Mesendoderm (in vitro differentiated cells): ENCODE measurements around the gene SLC4A1AP.
"Not testable (repeated sequence)": the region's sequence is repeated elsewhere in the genome, so short reads cannot be mapped to it uniquely, and the experiment has no call there.

Experiments used
- DNase-seq: peaks from one replicate; pipeline ENCODE4 v3.0.0; 2013
- H2AK5ac ChIP-seq: 2 replicates; pipeline ENCODE4 v1.6.1; 2013; ENCODE audit warnings: low read length, inconsistent platforms
- H2BK120ac ChIP-seq: 2 replicates; pipeline ENCODE4 v1.6.1; 2013; ENCODE audit warnings: low read depth, mild to moderate bottlenecking, low read length, moderate library complexity, mixed read lengths
- H2BK15ac ChIP-seq: replicated peaks from 2 replicates; pipeline ENCODE4 v1.6.1; 2013; ENCODE audit warnings: low read depth, mild to moderate bottlenecking, moderate library complexity
- H2BK5ac ChIP-seq: 2 replicates; pipeline ENCODE4 v1.6.1; 2013; ENCODE audit warnings: low read length, inconsistent platforms
- H3K18ac ChIP-seq: 2 replicates; pipeline ENCODE4 v1.6.1; 2013; ENCODE audit warnings: mild to moderate bottlenecking, low read length, mixed read lengths
- H3K23ac ChIP-seq: one replicate; pipeline ENCODE4 v1.6.1; 2013; ENCODE audit warnings: low read length
- H3K27ac ChIP-seq: 2 replicates; pipeline ENCODE4 v1.5.1; 2013; ENCODE audit warnings: low read depth, mild to moderate bottlenecking, inconsistent platforms, low read length, moderate library complexity
- H3K27me3 ChIP-seq: 2 replicates; pipeline ENCODE4 v1.6.1; 2013; ENCODE audit warnings: low read length, control low read depth, mild to moderate bottlenecking, inconsistent platforms; ENCODE audit not compliant: insufficient read depth, poor library complexity
- H3K36me3 ChIP-seq: 2 replicates; pipeline ENCODE4 v1.6.1; 2013; ENCODE audit warnings: low read length, inconsistent platforms; ENCODE audit not compliant: control insufficient read depth, insufficient read depth
- H3K4ac ChIP-seq: one replicate; pipeline ENCODE4 v1.6.1; 2013; ENCODE audit warnings: low read depth, mild to moderate bottlenecking, low read length, moderate library complexity
- H3K4me1 ChIP-seq: 2 replicates; pipeline ENCODE4 v1.6.1; 2013; ENCODE audit warnings: low read depth, low read length, inconsistent platforms; ENCODE audit not compliant: control insufficient read depth
- H3K4me2 ChIP-seq: 2 replicates; pipeline ENCODE4 v1.6.1; 2013; ENCODE audit warnings: low read length
- H3K4me3 ChIP-seq: 2 replicates; pipeline ENCODE4 v1.5.1; 2013; ENCODE audit warnings: mild to moderate bottlenecking, low read length
- H3K56ac ChIP-seq: one replicate; pipeline ENCODE4 v1.6.1; 2013; ENCODE audit warnings: low read length
- H3K79me1 ChIP-seq: 2 replicates; pipeline ENCODE4 v1.6.1; 2013; ENCODE audit warnings: low read length, inconsistent platforms
- H3K79me2 ChIP-seq: 2 replicates; pipeline ENCODE4 v1.6.1; 2013; ENCODE audit warnings: mild to moderate bottlenecking, low read length; ENCODE audit not compliant: control insufficient read depth, insufficient read depth
- H3K9ac ChIP-seq: 2 replicates; pipeline ENCODE4 v1.6.1; 2013; ENCODE audit warnings: low read length, inconsistent platforms
- H4K5ac ChIP-seq: one replicate; pipeline ENCODE4 v1.6.1; 2013; ENCODE audit warnings: low read length
- H4K8ac ChIP-seq: one replicate; pipeline ENCODE4 v1.6.1; 2013; ENCODE audit warnings: low read depth, mild to moderate bottlenecking, control low read depth, low read length, moderate library complexity
- WGBS: extraction: QIAGEN DNeasy Blood & Tissue Kit; methylation state at CpG from one replicate; pipeline ENCODE4 v1.1.7; 2013; ENCODE audit warnings: low lambda C conversion rate, missing lambda C conversion rate; ENCODE audit not compliant: insufficient coverage; ENCODE audit errors: extremely low coverage; 5-methylcytosine and 5-hydroxymethylcytosine counted together

Gene SLC4A1AP

DNA sequence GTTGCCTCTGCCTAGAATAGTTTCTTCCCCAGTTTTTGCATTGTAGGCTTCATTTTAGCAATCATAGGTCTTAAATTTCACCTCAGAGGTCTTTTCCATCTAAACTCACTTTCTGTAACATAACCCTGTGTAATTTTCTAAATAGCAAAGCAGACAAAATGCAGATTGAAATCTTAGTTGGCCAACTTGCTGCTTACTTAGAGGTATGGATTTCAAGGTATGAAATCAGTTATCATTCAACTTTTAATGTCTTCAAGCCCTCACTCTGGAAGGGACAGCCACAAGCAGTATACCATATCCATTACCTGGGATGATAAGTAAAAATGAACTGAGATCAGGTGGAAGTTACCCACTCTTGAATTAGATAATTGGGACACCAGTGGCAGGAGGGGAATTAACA, 38.7 kb upstream of the SLC4A1AP start:
- no peak overlapping the region for H4K5ac ChIP-seq
- H3K36me3 ChIP-seq = peaks cover 3% of the 10 kb centered on the region
- H3K27me3 ChIP-seq = no peaks in the 10 kb centered on the region
- no peak overlapping the region for H3K4me2 ChIP-seq
- no peak overlapping the region for H3K4ac ChIP-seq
- no peak overlapping the region for H4K8ac ChIP-seq
- no peak overlapping the region for H2BK15ac ChIP-seq
- no peak overlapping the region for H3K56ac ChIP-seq
- H3K4me1 ChIP-seq = peaks cover 3% of the 10 kb centered on the region
- DNase-seq = no peak
- no peak overlapping the region for H2AK5ac ChIP-seq
- no peak overlapping the region for H2BK5ac ChIP-seq
- peaks cover 6% of the 10 kb centered on the region for H3K79me2 ChIP-seq
- H3K23ac ChIP-seq = no peak overlapping the region
- no peak overlapping the region for H3K27ac ChIP-seq
- H3K4me3 ChIP-seq = no peak overlapping the region
- H3K18ac ChIP-seq = no peak overlapping the region
- H3K9ac ChIP-seq = no peak overlapping the region
- no peak overlapping the region for H2BK120ac ChIP-seq
- peaks cover 6% of the 10 kb centered on the region for H3K79me1 ChIP-seq

- not testable (repeated sequence) for H3K27ac ChIP-seq, H3K56ac ChIP-seq
Measured at GRCh38 chr2:27626323-27626722, 37.4 kb upstream of the SLC4A1AP start.

GRCh38 chr2:27626921-27627320, 36.8 kb upstream of the SLC4A1AP start:
- not testable (repeated sequence) for H2BK15ac ChIP-seq, H3K27me3 ChIP-seq, H3K23ac ChIP-seq, H3K4me1 ChIP-seq, H4K5ac ChIP-seq, H3K56ac ChIP-seq, H3K18ac ChIP-seq, H3K79me2 ChIP-seq, H2AK5ac ChIP-seq, H3K4me3 ChIP-seq, H2BK5ac ChIP-seq, H3K4me2 ChIP-seq, H3K36me3 ChIP-seq, H3K4ac ChIP-seq, H4K8ac ChIP-seq, H2BK120ac ChIP-seq, H3K27ac ChIP-seq, H3K9ac ChIP-seq, H3K79me1 ChIP-seq
- peak; percentile 28 for DNase-seq
- no CpG with 5 or more reads among the region's 3 CpGs for WGBS

More at GRCh38 chr2:27626323-27626722, 37.4 kb upstream of the SLC4A1AP start:
- H2BK15ac ChIP-seq, H3K79me2 ChIP-seq, H3K27me3 ChIP-seq, H3K36me3 ChIP-seq, H4K8ac ChIP-seq, H3K18ac ChIP-seq, H3K79me1 ChIP-seq, H2BK120ac ChIP-seq, H3K4me1 ChIP-seq, H3K23ac ChIP-seq, H2BK5ac ChIP-seq, H4K5ac ChIP-seq, H3K4me3 ChIP-seq, H2AK5ac ChIP-seq, DNase-seq, H3K4me2 ChIP-seq, H3K9ac ChIP-seq, H3K4ac ChIP-seq: not testable (repeated sequence)
- WGBS = no CpG with 5 or more reads among the region's 1 CpG

- Histone ChIP-seq H3K4me2 (peak overlapping the region; percentile 40), H3K79me1 (peaks cover 6% of the 10 kb centered on the region), H3K9ac (peak overlapping the region; percentile 69), H3K79me2 (peaks cover 6% of the 10 kb centered on the region), H3K27ac (no peak overlapping the region), H3K56ac (peak overlapping the region; percentile 99), H2BK120ac (no peak overlapping the region), H3K36me3 (no peaks in the 10 kb centered on the region), H2AK5ac (no peak overlapping the region), H3K23ac (no peak overlapping the region), H3K4ac (no peak overlapping the region), H4K8ac (no peak overlapping the region), H3K4me1 (peaks cover 3% of the 10 kb centered on the region), H3K18ac (no peak overlapping the region), H2BK15ac (no peak overlapping the region), H3K27me3 (no peaks in the 10 kb centered on the region), H4K5ac (no peak overlapping the region), H2BK5ac (no peak overlapping the region), H3K4me3 (peak overlapping the region; percentile 58)
- peak; percentile 77 for DNase-seq
- no CpG with 5 or more reads among the region's 21 CpGs for WGBS
Measured at GRCh38 chr2:27627963-27628766, 35.5 kb upstream of the SLC4A1AP start.

GRCh38 chr2:27628767-27629709, 34.7 kb upstream of the SLC4A1AP start, which contains the start of the genes CCDC121 and GPN1:
Gene CCDC121, minus strand, starts transcription at chr2:27629012. Its CDS starts 1,213 bp downstream, at chr2:27627799.
Gene GPN1, plus strand, starts transcription at chr2:27629050. Its CDS starts 9 bp downstream, at chr2:27629059.
- H3K4ac ChIP-seq = no peak within 1 kb of the TSS
- peak within 1 kb of the TSS; percentile 41 for H3K18ac ChIP-seq
- no peaks in the 10 kb centered on the region for H3K36me3 ChIP-seq
- H3K4me1 ChIP-seq = peaks cover 3% of the 10 kb centered on the region
- H2BK15ac ChIP-seq = no peak within 1 kb of the TSS
- no peak within 1 kb of the TSS for H3K27ac ChIP-seq
- H2BK120ac ChIP-seq = no peak within 1 kb of the TSS
- H3K4me2 ChIP-seq = peak within 1 kb of the TSS; percentile 56
- H3K79me2 ChIP-seq = peaks cover 6% of the 10 kb centered on the region
- H3K4me3 ChIP-seq = peak within 1 kb of the TSS; percentile 100
- DNase-seq = peak; percentile 93
- H3K23ac ChIP-seq = no peak within 1 kb of the TSS
- no CpG with 5 or more reads among the region's 44 CpGs for WGBS
- H2BK5ac ChIP-seq = peak within 1 kb of the TSS; percentile 62
- peak within 1 kb of the TSS; percentile 14 for H4K8ac ChIP-seq
- no peaks in the 10 kb centered on the region for H3K27me3 ChIP-seq
- peak within 1 kb of the TSS; percentile 99 for H3K9ac ChIP-seq
- peaks cover 6% of the 10 kb centered on the region for H3K79me1 ChIP-seq
- H2AK5ac ChIP-seq = peak within 1 kb of the TSS; percentile 76
- peak within 1 kb of the TSS; percentile 33 for H4K5ac ChIP-seq
- H3K56ac ChIP-seq = peak within 1 kb of the TSS; percentile 99
